Fibroblast of lung (primary cell): ENCODE measurements around the gene ZNF529.

Experiments used
- EZH2 ChIP-seq: IDR thresholded peaks from 2 replicates; pipeline ENCODE4 v1.5.1; 2012; ENCODE audit warnings: low read length, control low read depth, mild to moderate bottlenecking; ENCODE audit errors: missing control alignments
- TF ChIP-seq, protein P1 (sequence below), 2 donors: IDR thresholded peaks in 1 of 2; conservative IDR thresholded peaks in 1 of 2; 1 replicate in 1 of 2; 2 replicates in 1 of 2; pipeline ENCODE4 v1.5.1; 2011 to 2012; ENCODE audit warnings: low read length in 2 of 2, control low read depth in 1 of 2, inconsistent platforms in 1 of 2, low read depth in 1 of 2, mild to moderate bottlenecking in 1 of 2

DNA sequence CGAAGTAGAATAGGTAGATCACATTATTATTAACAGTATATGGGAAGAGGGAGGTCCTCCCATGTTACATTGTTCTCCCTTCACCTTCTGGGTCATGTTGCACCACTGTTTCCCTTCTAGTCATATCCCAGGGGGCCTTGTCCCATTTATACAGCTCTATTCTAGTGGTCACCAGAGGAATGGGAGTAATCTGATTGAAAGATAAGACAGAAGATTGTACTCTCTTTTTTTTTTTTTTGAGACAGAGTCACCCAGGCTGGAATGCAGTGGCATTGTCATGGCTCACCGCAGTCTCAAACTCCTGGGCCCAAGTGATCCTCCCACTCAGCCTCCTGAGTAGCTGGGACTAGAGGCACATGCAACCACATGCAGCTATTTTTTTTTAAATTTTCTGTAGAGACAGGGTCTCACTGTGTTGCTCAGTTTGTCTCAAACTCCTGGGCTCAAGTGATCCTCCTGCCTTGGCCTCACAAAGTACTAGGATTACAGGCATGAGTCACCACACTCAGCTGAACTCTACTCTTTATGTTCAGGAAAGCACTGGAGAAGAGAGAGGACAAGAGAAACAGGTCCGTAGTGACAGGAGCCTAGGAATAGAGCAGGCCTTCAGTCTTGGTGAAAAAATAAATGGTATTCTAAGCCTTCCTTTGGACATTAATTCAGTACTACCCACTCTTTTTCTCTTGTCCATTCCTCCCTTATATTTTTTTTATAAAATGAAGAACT, 4.3 kb upstream of the ZNF529 start:
- TF ChIP-seq, protein P1, sequence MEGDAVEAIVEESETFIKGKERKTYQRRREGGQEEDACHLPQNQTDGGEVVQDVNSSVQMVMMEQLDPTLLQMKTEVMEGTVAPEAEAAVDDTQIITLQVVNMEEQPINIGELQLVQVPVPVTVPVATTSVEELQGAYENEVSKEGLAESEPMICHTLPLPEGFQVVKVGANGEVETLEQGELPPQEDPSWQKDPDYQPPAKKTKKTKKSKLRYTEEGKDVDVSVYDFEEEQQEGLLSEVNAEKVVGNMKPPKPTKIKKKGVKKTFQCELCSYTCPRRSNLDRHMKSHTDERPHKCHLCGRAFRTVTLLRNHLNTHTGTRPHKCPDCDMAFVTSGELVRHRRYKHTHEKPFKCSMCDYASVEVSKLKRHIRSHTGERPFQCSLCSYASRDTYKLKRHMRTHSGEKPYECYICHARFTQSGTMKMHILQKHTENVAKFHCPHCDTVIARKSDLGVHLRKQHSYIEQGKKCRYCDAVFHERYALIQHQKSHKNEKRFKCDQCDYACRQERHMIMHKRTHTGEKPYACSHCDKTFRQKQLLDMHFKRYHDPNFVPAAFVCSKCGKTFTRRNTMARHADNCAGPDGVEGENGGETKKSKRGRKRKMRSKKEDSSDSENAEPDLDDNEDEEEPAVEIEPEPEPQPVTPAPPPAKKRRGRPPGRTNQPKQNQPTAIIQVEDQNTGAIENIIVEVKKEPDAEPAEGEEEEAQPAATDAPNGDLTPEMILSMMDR (conservative IDR thresholded peaks at IDR 0.05 in 1 of 2, IDR thresholded peaks at IDR 0.05 in 1 of 2; ENCODE audit: low read depth in 1 of 2, low read length in 2 of 2), result no peak
- TF ChIP-seq EZH2, result no peak
